Measurements from ENCODE around the gene CNN3. TPM values are rescaled to one million over a fixed set of nuclear protein-coding genes. Genes with fewer than 3 reads are reported as not detected.

The CNN3 gene
- total RNA-seq, 3 donors from 2014 or later = 61.3 to 165 (median 129) TPM

DNA sequence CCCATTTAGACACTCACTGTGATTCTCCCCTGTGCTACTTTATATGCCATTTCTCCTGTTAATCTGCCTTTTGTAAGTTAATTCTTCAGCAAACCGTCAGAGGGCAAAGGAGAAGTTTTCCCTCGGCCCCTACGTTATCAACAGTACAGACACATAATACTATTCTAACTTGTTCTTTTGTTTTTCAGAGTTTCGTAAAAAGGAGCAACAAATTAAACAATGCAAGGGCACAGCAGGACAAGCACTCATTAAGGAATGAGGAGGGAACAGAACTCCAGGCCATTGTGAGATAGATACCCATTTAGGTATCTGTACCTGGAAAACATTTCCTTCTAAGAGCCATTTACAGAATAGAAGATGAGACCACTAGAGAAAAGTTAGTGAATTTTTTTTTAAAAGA is 32.3 kb downstream of the CNN3 start:
- no peaks in the 10 kb centered on the region for H3K9me3 ChIP-seq
- intact Hi-C loops (cut with DNase I, micrococcal nuclease) = no loop called here
- no peak for TF ChIP-seq CTCF (IDR thresholded peaks at IDR 0.05)
- ATAC-seq (no peak), DNase-seq (no peak)
- H3K36me3 ChIP-seq (ENCODE audit: low read depth) = no peaks in the 10 kb centered on the region
- no peak overlapping the region for H3K4me3 ChIP-seq
- H3K4me1 ChIP-seq (ENCODE audit: low read depth) = no peaks in the 10 kb centered on the region

DNA sequence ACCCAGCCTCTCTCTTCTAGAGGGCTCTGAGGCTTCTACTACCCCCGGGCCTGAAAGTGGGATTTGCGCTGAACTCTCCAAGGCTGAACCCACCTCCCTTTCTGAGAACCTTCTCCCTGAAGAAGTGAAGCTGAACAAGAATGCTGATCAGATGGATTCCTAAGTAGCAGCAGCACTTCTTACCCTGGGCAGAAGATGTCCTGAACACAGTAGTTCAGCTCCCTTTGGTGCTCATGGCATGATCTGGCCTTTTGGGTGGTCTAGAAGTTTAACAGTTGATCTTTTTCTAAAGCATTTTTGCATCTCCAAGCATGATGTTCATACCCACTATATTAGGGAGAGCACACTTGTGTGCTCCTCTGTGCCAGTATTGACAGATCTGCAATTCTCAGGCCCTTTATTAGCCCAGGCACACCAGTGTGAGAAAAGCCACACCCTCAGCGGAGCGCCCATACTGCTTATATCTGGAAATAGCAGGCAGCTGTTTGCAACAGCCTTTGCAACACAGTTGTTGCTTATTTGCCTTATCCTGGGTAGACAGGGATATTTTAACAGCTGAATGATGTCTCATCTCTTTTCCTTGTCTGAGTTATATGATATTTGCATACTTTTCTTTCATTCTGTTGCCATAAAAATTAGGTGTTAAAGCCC is 34.2 kb downstream of the CNN3 start:
- H3K9me3 ChIP-seq = no peaks in the 10 kb centered on the region
- H3K4me3 ChIP-seq = no peak overlapping the region
- ATAC-seq (peak; percentile 83), DNase-seq (peak in 2 of 3 donors; percentile 46 to 61)
- H3K4me1 ChIP-seq (ENCODE audit: low read depth) = no peaks in the 10 kb centered on the region
- intact Hi-C loops (cut with DNase I, micrococcal nuclease) = no loop called here
- H3K36me3 ChIP-seq (ENCODE audit: low read depth) = no peaks in the 10 kb centered on the region
- TF ChIP-seq CTCF (IDR thresholded peaks at IDR 0.05) = no peak

DNA sequence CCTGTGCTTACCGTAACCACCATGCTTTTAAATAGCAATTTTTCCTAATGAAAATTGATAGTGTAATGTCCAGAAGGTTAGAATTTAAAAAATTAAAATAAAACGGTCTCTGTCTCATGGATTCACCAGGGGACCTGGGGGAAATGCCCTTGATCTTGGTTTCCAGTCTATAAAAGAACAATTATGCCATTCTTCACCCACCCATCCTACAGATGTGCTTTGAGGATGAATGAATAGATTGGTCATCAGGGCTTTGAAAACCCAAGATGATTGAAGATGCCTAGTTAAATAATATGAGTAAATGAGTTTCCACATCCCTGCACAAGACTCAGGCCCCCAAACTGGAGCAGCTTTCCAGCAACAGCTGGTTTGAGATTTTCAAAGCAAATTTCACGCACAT is 38.7 kb downstream of the CNN3 start:
- no peaks in the 10 kb centered on the region for H3K4me1 ChIP-seq (ENCODE audit: low read depth)
- no peak for TF ChIP-seq CTCF (IDR thresholded peaks at IDR 0.05)
- intact Hi-C loops (cut with DNase I, micrococcal nuclease) = no loop called here
- no peaks in the 10 kb centered on the region for H3K9me3 ChIP-seq
- DNase-seq (no peak), ATAC-seq (no peak)
- no peak overlapping the region for H3K4me3 ChIP-seq
- H3K36me3 ChIP-seq (ENCODE audit: low read depth) = no peaks in the 10 kb centered on the region

- Histone ChIP-seq H3K4me1 (ENCODE audit: low read depth) (no peaks in the 10 kb centered on the region), H3K36me3 (ENCODE audit: low read depth) (no peaks in the 10 kb centered on the region), H3K9me3 (no peaks in the 10 kb centered on the region), H3K4me3 (no peak overlapping the region)
- no peak for TF ChIP-seq CTCF (IDR thresholded peaks at IDR 0.05)
- intact Hi-C loops (cut with DNase I, micrococcal nuclease) = no loop called here
- ATAC-seq (peak; percentile 77), DNase-seq (no peak)
Measured at GRCh38 chr1:94887603-94888171, 39.2 kb downstream of the CNN3 start.

DNA sequence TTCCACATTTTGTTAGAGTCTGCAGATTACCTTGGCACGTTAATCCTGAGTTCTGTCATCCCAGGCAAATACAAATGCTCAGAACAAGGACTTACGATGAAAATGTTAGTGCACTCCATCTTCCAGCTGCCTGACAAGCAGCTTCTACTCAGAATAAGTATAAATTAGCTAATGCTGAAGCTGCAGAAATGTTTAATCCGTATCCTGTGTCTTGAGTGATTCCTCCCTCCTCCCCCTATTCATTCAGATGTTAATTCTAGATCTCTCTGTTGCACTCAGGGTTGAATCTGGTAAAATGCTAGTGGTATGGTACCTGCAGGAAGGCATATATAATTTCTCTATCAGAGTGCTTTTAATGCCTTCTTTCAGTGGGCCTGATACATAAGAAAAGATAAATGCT is 39.8 kb downstream of the CNN3 start:
- ATAC-seq (no peak), DNase-seq (no peak)
- no peak for TF ChIP-seq CTCF (IDR thresholded peaks at IDR 0.05)
- H3K4me1 ChIP-seq (ENCODE audit: low read depth) = no peaks in the 10 kb centered on the region
- H3K9me3 ChIP-seq = no peaks in the 10 kb centered on the region
- no peaks in the 10 kb centered on the region for H3K36me3 ChIP-seq (ENCODE audit: low read depth)
- intact Hi-C loops (cut with DNase I, micrococcal nuclease) = no loop called here
- H3K4me3 ChIP-seq = no peak overlapping the region
